HepG2 (cell line): Measurements from ENCODE around the gene TADA1. TPM values are rescaled to one million over a fixed set of nuclear protein-coding genes. Genes with fewer than 3 reads are reported as not detected.

Source experiments
- CCAR2 ChIP-seq: fragments of 200-400 bp; formaldehyde crosslinking; optimal IDR thresholded peaks from 2 replicates; pipeline ENCODE3; 2018; ENCODE audit warnings: low read depth, mild to moderate bottlenecking, low read length, moderate library complexity
- FLYWCH1 ChIP-seq: sonication (generic); formaldehyde crosslinking; IDR thresholded peaks from 2 replicates; pipeline ENCODE4 v1.8.1; 2023; ENCODE audit warnings: mild to moderate bottlenecking, missing genetic modification reagents
- GABPB1 ChIP-seq: IDR thresholded peaks from 2 replicates; pipeline ENCODE4 v1.6.1; 2016; ENCODE audit warnings: mild to moderate bottlenecking, missing genetic modification reagents, moderate library complexity, missing compliant biosample characterization
- GMEB1 ChIP-seq: sonication (generic); formaldehyde crosslinking; IDR thresholded peaks from 2 replicates; pipeline ENCODE4 v1.5.1; 2020; ENCODE audit warnings: missing genetic modification reagents, mild to moderate bottlenecking, borderline replicate concordance
- HNRNPLL ChIP-seq: fragments of 200-400 bp; formaldehyde crosslinking; IDR thresholded peaks from 2 replicates; pipeline ENCODE4 v1.6.1; 2017; ENCODE audit warnings: mild to moderate bottlenecking, low read depth, low read length; ENCODE audit not compliant: poor library complexity, severe bottlenecking
- IKZF4 ChIP-seq: sonication (generic); formaldehyde crosslinking; IDR thresholded peaks from 2 replicates; pipeline ENCODE4 v1.5.1; 2020; ENCODE audit warnings: borderline replicate concordance, mild to moderate bottlenecking, low read depth, missing genetic modification reagents; ENCODE audit errors: not compliant biosample characterization
- KLF12 ChIP-seq: sonication (generic); formaldehyde crosslinking; IDR thresholded peaks from 2 replicates; pipeline ENCODE4 v1.4.0; 2020; ENCODE audit warnings: missing genetic modification reagents, borderline replicate concordance
- KLF6 ChIP-seq: IDR thresholded peaks from 2 replicates; pipeline ENCODE4 v1.8.0; 2016; ENCODE audit warnings: missing biosample characterization, missing genetic modification reagents
- MAF1 ChIP-seq: sonication (generic); formaldehyde crosslinking; IDR thresholded peaks from 2 replicates; pipeline ENCODE4 v1.5.0; 2020; ENCODE audit warnings: missing genetic modification reagents, borderline replicate concordance
- POLR2AphosphoS2 ChIP-seq: IDR thresholded peaks from 2 replicates; pipeline ENCODE4 v1.6.1; 2011; ENCODE audit warnings: low read depth, low read length, improper control_type of control experiment
- RNF2 ChIP-seq: fragments of 450-650 bp; conservative IDR thresholded peaks from 2 replicates; pipeline ENCODE4 v1.6.1; 2016; ENCODE audit warnings: low read depth
- SP2 ChIP-seq: sonication (generic); formaldehyde crosslinking; IDR thresholded peaks from 2 replicates; pipeline ENCODE4 v1.5.1; 2020; ENCODE audit warnings: mild to moderate bottlenecking, missing genetic modification reagents
- SP5 ChIP-seq: IDR thresholded peaks from 2 replicates; pipeline ENCODE4 v1.6.1; 2016; ENCODE audit warnings: low read depth, borderline replicate concordance
- ZBTB7B ChIP-seq: sonication (generic); formaldehyde crosslinking; IDR thresholded peaks from 2 replicates; pipeline ENCODE4 v1.4.0; 2020; ENCODE audit warnings: missing genetic modification reagents
- ZEB1 ChIP-seq: IDR thresholded peaks from 2 replicates; pipeline ENCODE4 v1.6.1; 2012; ENCODE audit warnings: mild to moderate bottlenecking, low read depth, inconsistent platforms; ENCODE audit not compliant: insufficient replicate concordance
- ZFX ChIP-seq: sonication (generic); formaldehyde crosslinking; IDR thresholded peaks from 2 replicates; pipeline ENCODE4 v1.4.0; 2020; ENCODE audit warnings: mild to moderate bottlenecking, low read depth, missing genetic modification reagents, moderate library complexity
- ZNF12 ChIP-seq: sonication (generic); formaldehyde crosslinking; IDR thresholded peaks from 2 replicates; pipeline ENCODE4 v1.5.0; 2020; ENCODE audit warnings: missing genetic modification reagents
- ZNF263 ChIP-seq: sonication (generic); formaldehyde crosslinking; IDR thresholded peaks from 2 replicates; pipeline ENCODE4 v1.4.0; 2020; ENCODE audit warnings: missing genetic modification reagents
- ZNF34 ChIP-seq: sonication (generic); formaldehyde crosslinking; IDR thresholded peaks from 2 replicates; pipeline ENCODE4 v1.4.0; 2020; ENCODE audit warnings: mild to moderate bottlenecking, missing genetic modification reagents, borderline replicate concordance
- ZNF543 ChIP-seq: sonication (generic); formaldehyde crosslinking; IDR thresholded peaks from 2 replicates; pipeline ENCODE4 v1.4.0; 2020; ENCODE audit warnings: mild to moderate bottlenecking, missing genetic modification reagents
- ZNF614 ChIP-seq: IDR thresholded peaks from 2 replicates; pipeline ENCODE4 v1.6.1; 2018; ENCODE audit warnings: missing biosample characterization, missing genetic modification reagents, inconsistent platforms, borderline replicate concordance
- ZNF629 ChIP-seq: sonication (generic); formaldehyde crosslinking; conservative IDR thresholded peaks from 2 replicates; pipeline ENCODE4 v1.5.0; 2020; ENCODE audit warnings: missing genetic modification reagents
- ZNF747 ChIP-seq: sonication (generic); formaldehyde crosslinking; IDR thresholded peaks from 2 replicates; pipeline ENCODE4 v1.8.1; 2023; ENCODE audit warnings: missing genetic modification reagents, mild to moderate bottlenecking, borderline replicate concordance
- ZNF780A ChIP-seq: sonication (generic); formaldehyde crosslinking; IDR thresholded peaks from 2 replicates; pipeline ENCODE4 v1.8.0; 2022; ENCODE audit warnings: mild to moderate bottlenecking, missing genetic modification reagents, moderate library complexity
- ZNF850 ChIP-seq: sonication (generic); formaldehyde crosslinking; conservative IDR thresholded peaks from 2 replicates; pipeline ENCODE4 v1.9.0; 2021; ENCODE audit warnings: mild to moderate bottlenecking, missing genetic modification reagents
- polyA plus RNA-seq, 8 experiments: library from polyadenylated mRNA; depleted of rRNA in 3 of 8; stranded (reverse) in 7 of 8; unstranded in 1 of 8; fragments of >200 nt; fragmentation: Illumina TruSeq in 4 of 8; extraction: Trizol in 4 of 8; gene quantifications; 2 replicates each; pipeline versions ENCODE4 v1.2.1 to v1.2.3, GENCODE V29; 2011 to 2016; ENCODE audit warnings: low read depth in 4 of 8, missing spikeins in 1 of 8, mixed read lengths in 1 of 8; ENCODE audit not compliant: insufficient read depth in 1 of 8
- total RNA-seq, 5 experiments: library from RNA; depleted of rRNA; stranded (reverse); fragments of >200 nt; fragmentation: Illumina TruSeq; extraction: Trizol; gene quantifications; 2 replicates each; pipeline ENCODE4 v1.2.3, GENCODE V29; 2016; ENCODE audit warnings: low read depth in 1 of 5
- TF ChIP-seq, protein P1 (sequence below): sonication (generic); formaldehyde crosslinking; IDR thresholded peaks from 2 replicates; pipeline ENCODE4 v1.4.0; 2020; ENCODE audit warnings: missing genetic modification reagents
- TF ChIP-seq, protein P2 (sequence below): sonication (generic); formaldehyde crosslinking; IDR thresholded peaks from 2 replicates; pipeline ENCODE4 v1.8.0; 2022; ENCODE audit warnings: mild to moderate bottlenecking, missing genetic modification reagents, moderate library complexity

TADA1 gene
- total and polyA plus RNA-seq, 2 of the 13 experiments (the other 11 are each of a cell fraction or from before 2014, with no cell fraction given), result 28.3 to 29.1 TPM

GRCh38 chr1:166838766-166839599 is 37.1 kb downstream of the TADA1 start, which contains the start of gene POGK (continued):
- TF ChIP-seq GMEB1 (CRISPR knock-in tag), result peak; percentile 75
- TF ChIP-seq HNRNPLL, result peak; percentile 53
- TF ChIP-seq ZNF850 (CRISPR knock-in tag), result no peak
- no peak for TF ChIP-seq ZNF34 (CRISPR knock-in tag)
- peak; percentile 50; the same call in 1 of the 2 replicates for TF ChIP-seq SP5 (CRISPR knock-in tag)
- TF ChIP-seq, protein P1, sequence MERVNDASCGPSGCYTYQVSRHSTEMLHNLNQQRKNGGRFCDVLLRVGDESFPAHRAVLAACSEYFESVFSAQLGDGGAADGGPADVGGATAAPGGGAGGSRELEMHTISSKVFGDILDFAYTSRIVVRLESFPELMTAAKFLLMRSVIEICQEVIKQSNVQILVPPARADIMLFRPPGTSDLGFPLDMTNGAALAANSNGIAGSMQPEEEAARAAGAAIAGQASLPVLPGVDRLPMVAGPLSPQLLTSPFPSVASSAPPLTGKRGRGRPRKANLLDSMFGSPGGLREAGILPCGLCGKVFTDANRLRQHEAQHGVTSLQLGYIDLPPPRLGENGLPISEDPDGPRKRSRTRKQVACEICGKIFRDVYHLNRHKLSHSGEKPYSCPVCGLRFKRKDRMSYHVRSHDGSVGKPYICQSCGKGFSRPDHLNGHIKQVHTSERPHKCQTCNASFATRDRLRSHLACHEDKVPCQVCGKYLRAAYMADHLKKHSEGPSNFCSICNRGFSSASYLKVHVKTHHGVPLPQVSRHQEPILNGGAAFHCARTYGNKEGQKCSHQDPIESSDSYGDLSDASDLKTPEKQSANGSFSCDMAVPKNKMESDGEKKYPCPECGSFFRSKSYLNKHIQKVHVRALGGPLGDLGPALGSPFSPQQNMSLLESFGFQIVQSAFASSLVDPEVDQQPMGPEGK (CRISPR knock-in tag), result peak; percentile 81
- no peak for TF ChIP-seq ZNF747 (CRISPR knock-in tag)
- TF ChIP-seq POLR2AphosphoS2, result no peak
- peak; percentile 91 for TF ChIP-seq FLYWCH1
- TF ChIP-seq SP2 (CRISPR knock-in tag), result peak; percentile 19; the same call in 1 of the 2 replicates
- TF ChIP-seq ZNF780A (CRISPR knock-in tag), result peak; percentile 84; the same call in 1 of the 2 replicates
- peak; percentile 90 for TF ChIP-seq GABPB1 (CRISPR knock-in tag)
- TF ChIP-seq RNF2, result peak; percentile 96
- peak; percentile 99 for TF ChIP-seq ZNF263 (CRISPR knock-in tag)
- TF ChIP-seq ZNF614 (CRISPR knock-in tag), result peak; percentile 54; the same call in 1 of the 2 replicates
- TF ChIP-seq ZNF629, result no peak; the same call in 1 of the 2 replicates
- peak; percentile 97 for TF ChIP-seq ZFX (CRISPR knock-in tag)
- TF ChIP-seq CCAR2, result no peak
- TF ChIP-seq IKZF4 (CRISPR knock-in tag), result peak; percentile 87
- TF ChIP-seq ZBTB7B (CRISPR knock-in tag), result peak; percentile 53; the same call in 1 of the 2 replicates
- no peak for TF ChIP-seq MAF1
- TF ChIP-seq KLF12 (CRISPR knock-in tag), result peak; percentile 87
- no peak for TF ChIP-seq ZNF12
- TF ChIP-seq, protein P2, sequence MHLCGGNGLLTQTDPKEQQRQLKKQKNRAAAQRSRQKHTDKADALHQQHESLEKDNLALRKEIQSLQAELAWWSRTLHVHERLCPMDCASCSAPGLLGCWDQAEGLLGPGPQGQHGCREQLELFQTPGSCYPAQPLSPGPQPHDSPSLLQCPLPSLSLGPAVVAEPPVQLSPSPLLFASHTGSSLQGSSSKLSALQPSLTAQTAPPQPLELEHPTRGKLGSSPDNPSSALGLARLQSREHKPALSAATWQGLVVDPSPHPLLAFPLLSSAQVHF (CRISPR knock-in tag), result peak; percentile 81
- peak; percentile 32; the same call in 1 of the 2 replicates for TF ChIP-seq ZNF543 (CRISPR knock-in tag)
- TF ChIP-seq ZEB1, result no peak
- peak; percentile 95 for TF ChIP-seq KLF6
